ENCODE data around the gene RPP25L. TPM values are rescaled to one million over a fixed set of nuclear protein-coding genes. Genes with fewer than 3 reads are reported as not detected.

Gene RPP25L
- polyA plus RNA-seq, 1 experiment: 19.4 TPM

DNA sequence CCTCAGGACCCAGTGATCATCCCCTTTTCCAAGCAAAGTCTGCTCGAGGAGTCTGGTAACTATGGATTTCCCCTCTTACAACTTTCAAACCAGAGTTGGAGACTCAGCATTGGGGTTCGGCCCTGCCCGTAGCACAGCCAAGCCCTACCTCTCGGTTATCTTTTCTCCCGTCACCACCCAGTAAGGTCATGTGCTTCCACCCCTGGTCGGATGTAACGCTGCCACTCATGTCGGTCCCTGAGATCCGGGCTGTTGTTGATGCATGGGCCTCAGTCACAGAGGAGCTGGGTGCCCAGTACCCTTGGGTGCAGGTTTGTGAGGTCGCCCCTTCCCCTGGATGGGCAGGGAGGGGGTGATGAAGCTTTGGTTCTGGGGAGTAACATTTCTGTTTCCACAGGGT, 35.8 kb upstream of the RPP25L start:
- Histone ChIP-seq H3K4me3 (ENCODE audit: low read depth, low read length) (peak overlapping the region; percentile 93), H3K9me3 (ENCODE audit: control insufficient read depth, insufficient read depth, low read length) (no peaks in the 10 kb centered on the region; the same call in 1 of the 2 replicates), H3K27me3 (ENCODE audit: control insufficient read depth, insufficient read depth, low read length) (no peaks in the 10 kb centered on the region), H3K27ac (ENCODE audit: low read depth, low read length) (no peak overlapping the region)
- TF ChIP-seq, protein P1, sequence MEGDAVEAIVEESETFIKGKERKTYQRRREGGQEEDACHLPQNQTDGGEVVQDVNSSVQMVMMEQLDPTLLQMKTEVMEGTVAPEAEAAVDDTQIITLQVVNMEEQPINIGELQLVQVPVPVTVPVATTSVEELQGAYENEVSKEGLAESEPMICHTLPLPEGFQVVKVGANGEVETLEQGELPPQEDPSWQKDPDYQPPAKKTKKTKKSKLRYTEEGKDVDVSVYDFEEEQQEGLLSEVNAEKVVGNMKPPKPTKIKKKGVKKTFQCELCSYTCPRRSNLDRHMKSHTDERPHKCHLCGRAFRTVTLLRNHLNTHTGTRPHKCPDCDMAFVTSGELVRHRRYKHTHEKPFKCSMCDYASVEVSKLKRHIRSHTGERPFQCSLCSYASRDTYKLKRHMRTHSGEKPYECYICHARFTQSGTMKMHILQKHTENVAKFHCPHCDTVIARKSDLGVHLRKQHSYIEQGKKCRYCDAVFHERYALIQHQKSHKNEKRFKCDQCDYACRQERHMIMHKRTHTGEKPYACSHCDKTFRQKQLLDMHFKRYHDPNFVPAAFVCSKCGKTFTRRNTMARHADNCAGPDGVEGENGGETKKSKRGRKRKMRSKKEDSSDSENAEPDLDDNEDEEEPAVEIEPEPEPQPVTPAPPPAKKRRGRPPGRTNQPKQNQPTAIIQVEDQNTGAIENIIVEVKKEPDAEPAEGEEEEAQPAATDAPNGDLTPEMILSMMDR (IDR thresholded peaks at IDR 0.05; ENCODE audit: low read depth, low read length): no peak
- CTCF ChIA-PET: interaction anchor here (0.6 to 2.8 kb wide), 5 partner anchors 10 to 1687 kb away, joined by 3 to 22 read pairs (median 12); partner anchors contain the start of gene SIGMAR1
- POLR2A ChIA-PET: no interaction called here
- DNase-seq (ENCODE audit: low read depth, low spot score): no peak

GRCh38 chr9:34647084-34647403, 35.1 kb upstream of the RPP25L start:
- TF ChIP-seq, protein P1 (IDR thresholded peaks at IDR 0.05; ENCODE audit: low read depth, low read length): no peak
- CTCF ChIA-PET: interaction anchor here (0.6 to 5.4 kb wide), 12 partner anchors 9 to 218 kb away, joined by 3 to 63 read pairs (median 6); partner anchors contain the start of genes DCTN3 and SIGMAR1
- POLR2A ChIA-PET: interaction anchor here (1.0 to 3.0 kb wide), 5 partner anchors 10 to 26 kb away, joined by 3 to 17 read pairs (median 7); partner anchors contain the start of genes DCTN3 and SIGMAR1
- H3K4me3 ChIP-seq (ENCODE audit: low read depth, low read length): peak overlapping the region; percentile 93
- DNase-seq (ENCODE audit: low read depth, low spot score): no peak
- peak overlapping the region; percentile 75 for H3K27ac ChIP-seq (ENCODE audit: low read depth, low read length)
- H3K27me3 ChIP-seq (ENCODE audit: control insufficient read depth, insufficient read depth, low read length): no peaks in the 10 kb centered on the region
- no peaks in the 10 kb centered on the region; the same call in 1 of the 2 replicates for H3K9me3 ChIP-seq (ENCODE audit: control insufficient read depth, insufficient read depth, low read length)

GRCh38 chr9:34646211-34647083, 34.5 kb upstream of the RPP25L start, which contains the start of gene GALT:
TSS of gene GALT (plus strand) at chr9:34646675. CDS start at chr9:34646705, 30 bp downstream.
- POLR2A ChIA-PET: interaction anchor here (0.5 to 3.0 kb wide), 6 partner anchors 9 to 423 kb away, joined by 3 to 17 read pairs (median 6); partner anchors contain the start of genes DCTN3 and SIGMAR1
- H3K27ac ChIP-seq (ENCODE audit: low read depth, low read length): peak within 1 kb of the TSS; percentile 75
- CTCF ChIA-PET: interaction anchor here (0.6 to 5.4 kb wide), 14 partner anchors 8 to 219 kb away, joined by 3 to 63 read pairs (median 4); partner anchors contain the start of genes DCTN3 and SIGMAR1
- TF ChIP-seq, protein P1 (IDR thresholded peaks at IDR 0.05; ENCODE audit: low read depth, low read length): peak; percentile 68
- peak within 1 kb of the TSS; percentile 93 for H3K4me3 ChIP-seq (ENCODE audit: low read depth, low read length)
- no peaks in the 10 kb centered on the region for H3K27me3 ChIP-seq (ENCODE audit: control insufficient read depth, insufficient read depth, low read length)
- DNase-seq (ENCODE audit: low read depth, low spot score): peak; percentile 45
- H3K9me3 ChIP-seq (ENCODE audit: control insufficient read depth, insufficient read depth, low read length): no peaks in the 10 kb centered on the region; the same call in 1 of the 2 replicates

- no peak overlapping the region for H3K27ac ChIP-seq (ENCODE audit: low read depth, low read length)
- ChIA-PET POLR2A (interaction anchor here (3.0 kb wide), 1 partner anchor 20 kb away, joined by 9 read pairs; no protein-coding TSS in a partner anchor), CTCF (interaction anchor here (0.6 to 5.4 kb wide), 3 partner anchors 10 to 399 kb away, joined by 3 to 63 read pairs (median 3); partner anchors contain the start of gene RPP25L)
- no peak for DNase-seq (ENCODE audit: low read depth, low spot score)
- no peaks in the 10 kb centered on the region; the same call in 1 of the 2 replicates for H3K9me3 ChIP-seq (ENCODE audit: control insufficient read depth, insufficient read depth, low read length)
- TF ChIP-seq, protein P1 (IDR thresholded peaks at IDR 0.05; ENCODE audit: low read depth, low read length): no peak
- H3K4me3 ChIP-seq (ENCODE audit: low read depth, low read length): no peak overlapping the region
- H3K27me3 ChIP-seq (ENCODE audit: control insufficient read depth, insufficient read depth, low read length): no peaks in the 10 kb centered on the region
These were observed 32.9 kb upstream of the RPP25L start for GRCh38 chr9:34644766-34645314.
